Type B pancreatic cell (in vitro differentiated cells): ENCODE data around the gene ADARB2. TPM values are rescaled to one million over a fixed set of nuclear protein-coding genes. Genes with fewer than 3 reads are reported as not detected.

ENCODE experiments used
- DNase-seq: peaks from one replicate; pipeline ENCODE4 v3.0.0; 2021; ENCODE audit warnings: mixed read lengths; ENCODE audit not compliant: unreplicated experiment; ENCODE audit errors: extremely low spot score
- H3K27ac Mint-ChIP-seq: 2 replicates; pipeline ENCODE4 v1.8.0; 2021; ENCODE audit warnings: mild to moderate bottlenecking, mixed read lengths
- H3K27me3 Mint-ChIP-seq: 2 replicates; pipeline ENCODE4 v1.8.0; 2021; ENCODE audit warnings: mixed read lengths
- H3K36me3 Mint-ChIP-seq: 2 replicates; pipeline ENCODE4 v1.8.0; 2021; ENCODE audit warnings: mixed read lengths
- H3K4me1 Mint-ChIP-seq: one replicate; pipeline ENCODE4 v1.8.0; 2021; ENCODE audit warnings: mixed read lengths; ENCODE audit not compliant: unreplicated experiment
- H3K4me3 Mint-ChIP-seq: 2 replicates; pipeline ENCODE4 v1.8.0; 2021; ENCODE audit warnings: mild to moderate bottlenecking, mixed read lengths
- H3K9me3 Mint-ChIP-seq: 2 replicates; pipeline ENCODE4 v1.8.0; 2021; ENCODE audit warnings: mixed read lengths
- total RNA-seq: library from RNA; stranded (reverse); gene quantifications from 2 replicates; pipeline ENCODE4 v1.2.1, GENCODE V29; 2021; ENCODE audit warnings: low replicate concordance
- TF ChIP-seq, protein P1 (sequence below): fragments of 200-600 bp; sonication (generic); conservative IDR thresholded peaks from 2 replicates; pipeline ENCODE4 v1.5.0; 2021; ENCODE audit warnings: antibody characterized with exemption, mild to moderate bottlenecking

Gene ADARB2
- total RNA-seq, 1 donor from 2014 or later: 4.9 TPM

DNA sequence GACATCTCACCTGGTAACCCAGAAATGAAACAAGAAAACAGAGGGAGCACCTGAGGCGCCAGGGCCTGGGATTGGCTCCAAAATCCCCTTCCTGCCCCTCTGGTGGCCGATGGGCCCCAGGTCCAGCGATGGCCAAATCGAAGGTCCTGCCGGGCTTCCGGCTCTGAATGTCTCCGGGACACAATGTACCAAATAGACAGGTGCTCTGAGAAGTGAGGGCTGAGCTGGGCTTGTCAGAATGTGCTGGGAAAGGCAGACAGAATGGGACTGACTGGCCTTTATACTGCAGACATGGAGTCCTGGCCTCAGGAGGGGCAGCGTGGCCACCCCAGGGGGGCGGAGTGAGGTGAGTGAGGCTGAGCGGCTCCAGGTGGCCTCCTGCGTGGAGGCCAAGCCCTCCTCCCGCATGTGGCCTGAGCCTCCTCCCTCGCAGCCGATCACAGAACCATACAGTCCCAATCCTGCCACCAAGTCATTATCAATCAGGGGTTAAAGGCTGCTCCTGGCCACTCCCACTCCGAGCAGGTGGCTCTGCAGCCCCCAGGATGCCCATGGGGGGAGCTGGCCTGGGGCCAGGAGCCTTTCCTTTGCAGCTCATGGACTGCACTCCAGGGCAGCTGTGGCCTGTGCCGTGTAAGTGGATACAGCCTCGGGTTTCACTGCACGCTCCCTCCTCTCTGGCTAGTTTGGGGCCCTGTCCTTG is 185.5 kb downstream of the ADARB2 start:
- H3K4me1 Mint-ChIP-seq: peaks cover 7% of the 10 kb centered on the region
- H3K36me3 Mint-ChIP-seq: no peaks in the 10 kb centered on the region
- peaks cover 23% of the 10 kb centered on the region for H3K27me3 Mint-ChIP-seq
- H3K9me3 Mint-ChIP-seq: no peaks in the 10 kb centered on the region
- no peak overlapping the region for H3K4me3 Mint-ChIP-seq
- DNase-seq: no peak
- no peak overlapping the region for H3K27ac Mint-ChIP-seq
- TF ChIP-seq, protein P1, sequence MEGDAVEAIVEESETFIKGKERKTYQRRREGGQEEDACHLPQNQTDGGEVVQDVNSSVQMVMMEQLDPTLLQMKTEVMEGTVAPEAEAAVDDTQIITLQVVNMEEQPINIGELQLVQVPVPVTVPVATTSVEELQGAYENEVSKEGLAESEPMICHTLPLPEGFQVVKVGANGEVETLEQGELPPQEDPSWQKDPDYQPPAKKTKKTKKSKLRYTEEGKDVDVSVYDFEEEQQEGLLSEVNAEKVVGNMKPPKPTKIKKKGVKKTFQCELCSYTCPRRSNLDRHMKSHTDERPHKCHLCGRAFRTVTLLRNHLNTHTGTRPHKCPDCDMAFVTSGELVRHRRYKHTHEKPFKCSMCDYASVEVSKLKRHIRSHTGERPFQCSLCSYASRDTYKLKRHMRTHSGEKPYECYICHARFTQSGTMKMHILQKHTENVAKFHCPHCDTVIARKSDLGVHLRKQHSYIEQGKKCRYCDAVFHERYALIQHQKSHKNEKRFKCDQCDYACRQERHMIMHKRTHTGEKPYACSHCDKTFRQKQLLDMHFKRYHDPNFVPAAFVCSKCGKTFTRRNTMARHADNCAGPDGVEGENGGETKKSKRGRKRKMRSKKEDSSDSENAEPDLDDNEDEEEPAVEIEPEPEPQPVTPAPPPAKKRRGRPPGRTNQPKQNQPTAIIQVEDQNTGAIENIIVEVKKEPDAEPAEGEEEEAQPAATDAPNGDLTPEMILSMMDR: no peak

DNA sequence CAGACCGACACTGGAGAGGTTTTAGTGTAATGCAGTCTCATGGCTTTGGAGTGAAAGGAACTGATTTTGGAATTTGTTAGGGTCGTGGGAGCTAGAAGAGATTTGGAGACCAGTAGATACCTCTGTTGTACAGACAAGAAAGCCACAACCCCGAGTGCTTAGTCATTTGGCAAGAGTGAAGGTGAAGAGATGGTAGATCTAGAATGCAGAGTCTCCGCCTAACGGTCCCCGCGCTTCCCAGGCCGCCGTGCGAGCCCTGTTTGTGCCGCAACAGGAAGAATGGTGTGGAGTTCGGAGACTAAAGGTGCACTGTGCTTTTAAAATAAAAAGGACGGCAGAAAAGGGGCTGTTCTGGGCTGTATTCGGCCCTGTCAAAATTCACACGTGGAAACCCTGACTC is 186.7 kb downstream of the ADARB2 start:
- Mint-ChIP-seq H3K4me1 (peaks cover 7% of the 10 kb centered on the region), H3K36me3 (no peaks in the 10 kb centered on the region), H3K27me3 (peaks cover 32% of the 10 kb centered on the region), H3K9me3 (no peaks in the 10 kb centered on the region), H3K27ac (peak overlapping the region; percentile 81), H3K4me3 (peak overlapping the region; percentile 1)
- DNase-seq: no peak
- TF ChIP-seq, protein P1: no peak

DNA sequence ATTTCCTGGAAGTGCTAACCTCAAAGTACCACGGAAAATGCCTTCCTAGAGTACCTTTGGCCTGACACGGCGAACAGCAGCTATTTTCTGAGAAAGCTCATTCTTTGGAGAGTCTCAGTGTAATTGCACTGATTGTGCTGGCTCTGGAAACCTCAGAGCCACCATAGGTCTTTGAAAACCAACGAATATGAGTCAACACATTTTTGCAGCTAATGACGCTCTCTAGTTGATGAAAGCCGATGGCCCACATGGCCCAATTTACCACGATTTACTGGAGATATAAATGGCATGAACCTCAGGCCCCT is 187.1 kb downstream of the ADARB2 start:
- Mint-ChIP-seq H3K36me3 (no peaks in the 10 kb centered on the region), H3K4me1 (peaks cover 7% of the 10 kb centered on the region), H3K4me3 (peak overlapping the region; percentile 1), H3K9me3 (no peaks in the 10 kb centered on the region), H3K27me3 (peaks cover 36% of the 10 kb centered on the region), H3K27ac (peak overlapping the region; percentile 81)
- TF ChIP-seq, protein P1: no peak
- no peak for DNase-seq

DNA sequence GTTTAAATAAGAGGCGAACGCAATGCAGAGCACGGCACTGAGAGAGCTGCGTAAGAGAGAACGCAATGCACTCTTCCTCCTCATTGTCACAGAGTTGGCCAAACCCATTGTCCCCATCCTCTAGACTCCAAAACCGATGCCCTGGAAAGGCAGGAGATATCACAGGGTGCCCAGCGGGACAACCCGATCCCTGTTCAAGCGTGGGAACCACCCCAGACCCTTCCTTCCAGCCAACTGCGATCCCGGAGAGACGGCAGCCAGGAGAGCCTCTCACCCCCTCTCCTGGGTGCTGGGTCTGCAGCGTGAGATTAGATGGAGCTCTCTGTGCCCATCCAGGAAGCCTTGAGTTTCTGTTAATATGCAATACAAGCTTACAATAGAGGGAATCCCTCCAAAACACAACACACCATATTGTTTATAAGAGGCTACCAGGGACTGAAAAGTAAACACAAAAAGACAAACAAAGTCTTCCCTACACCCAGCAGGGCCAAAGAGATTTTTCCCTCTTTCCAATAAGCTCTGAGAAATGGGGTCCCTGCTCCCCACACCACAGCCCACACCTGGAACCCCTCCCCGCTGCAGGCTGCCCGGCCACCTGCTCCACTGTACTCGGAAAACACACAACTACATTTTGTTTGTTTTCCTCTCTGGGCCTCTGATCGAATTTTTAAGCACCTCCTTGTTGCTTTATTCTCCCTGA is 187.6 kb downstream of the ADARB2 start:
- no peak overlapping the region for H3K4me3 Mint-ChIP-seq
- H3K27me3 Mint-ChIP-seq: peaks cover 39% of the 10 kb centered on the region
- peak overlapping the region; percentile 81 for H3K27ac Mint-ChIP-seq
- peaks cover 7% of the 10 kb centered on the region for H3K4me1 Mint-ChIP-seq
- no peak for DNase-seq
- H3K36me3 Mint-ChIP-seq: no peaks in the 10 kb centered on the region
- TF ChIP-seq, protein P1: no peak
- H3K9me3 Mint-ChIP-seq: no peaks in the 10 kb centered on the region

DNA sequence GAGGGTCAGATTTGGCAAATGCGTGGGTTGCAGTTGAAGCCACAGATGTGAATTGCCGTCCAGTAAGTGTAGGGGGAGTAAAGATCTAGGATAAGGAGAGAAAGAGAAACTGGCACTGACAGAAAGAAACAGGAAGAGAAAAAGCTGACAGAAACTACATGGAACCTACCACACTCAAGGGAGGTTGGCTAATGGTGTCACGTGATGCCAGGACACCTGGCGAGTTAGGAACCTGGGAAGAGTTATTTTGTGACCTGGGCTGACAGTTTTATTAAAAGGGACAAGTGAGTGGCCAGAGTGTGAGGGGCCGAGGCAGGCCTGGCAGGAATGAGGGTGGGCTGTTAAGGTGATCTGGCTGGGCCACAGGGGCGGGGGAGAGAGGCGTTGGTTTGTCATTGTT is 188.7 kb downstream of the ADARB2 start:
- H3K9me3 Mint-ChIP-seq: no peaks in the 10 kb centered on the region
- peaks cover 42% of the 10 kb centered on the region for H3K27me3 Mint-ChIP-seq
- H3K4me3 Mint-ChIP-seq: no peak overlapping the region
- no peak for DNase-seq
- peaks cover 7% of the 10 kb centered on the region for H3K4me1 Mint-ChIP-seq
- H3K36me3 Mint-ChIP-seq: no peaks in the 10 kb centered on the region
- no peak overlapping the region for H3K27ac Mint-ChIP-seq
- TF ChIP-seq, protein P1: no peak
